ENCODE data around the gene TNFAIP2. TPM values are rescaled to one million over a fixed set of nuclear protein-coding genes. Genes with fewer than 3 reads are reported as not detected.

The TNFAIP2 gene
- total and polyA plus RNA-seq, 2 donors (not counting 3 experiments of a cell fraction or from before 2014, with no cell fraction given): 31.6 to 42.7 TPM

GRCh38 chr14:103185051-103186029 lies 62.1 kb downstream of the TNFAIP2 start:
- peaks cover 17 to 22% of the 10 kb centered on the region in 2 experiments for H3K27me3 ChIP-seq (ENCODE audit: control insufficient read depth in 2 of 2, insufficient read depth in 2 of 2, low read length in 2 of 2)
- POLR2A ChIA-PET: no interaction called here
- no peak overlapping the region for H3K4me2 ChIP-seq (ENCODE audit: insufficient read depth, low read length)
- BruUV-seq (replicated peaks): no TSS peak
- dilution Hi-C loops (cut with MboI; ENCODE audit: extremely low pct_ligation_motif_present, low sequenced_read_pairs) (no loop called here), intact Hi-C loops (cut with micrococcal nuclease) (loop anchor here (1.0 to 2.0 kb wide), 3 partner anchors 80 to 111 kb away; no protein-coding TSS in a partner anchor)
- H4K20me1 ChIP-seq (replicated peaks; ENCODE audit: control insufficient read depth, extremely low read depth, insufficient read depth, low read length): no peaks in the 10 kb centered on the region
- H3K4me1 ChIP-seq (ENCODE audit: control insufficient read depth, extremely low read depth, insufficient read depth, low read length): no peaks in the 10 kb centered on the region
- H3K4me3 ChIP-seq (replicated peaks in 1 of 3; ENCODE audit: insufficient read depth in 1 of 3, low read depth in 1 of 3, low read length in 3 of 3): no peak overlapping the region
- H3K27ac ChIP-seq (ENCODE audit: insufficient read depth, low read depth, low read length): no peak overlapping the region
- H2AFZ ChIP-seq (ENCODE audit: low read depth, low read length): no peak overlapping the region
- H3K9ac ChIP-seq (replicated peaks; ENCODE audit: extremely low read depth, insufficient read depth, low read length): no peak overlapping the region
- DNase-seq (ENCODE audit: low read depth, low spot score) (peak; percentile 71), FAIRE-seq (peak; percentile 89)
- H3K9me1 ChIP-seq (replicated peaks; ENCODE audit: control insufficient read depth, extremely low read depth, insufficient read depth, low read length): no peaks in the 10 kb centered on the region
- no peaks in the 10 kb centered on the region for H3K36me3 ChIP-seq (ENCODE audit: control insufficient read depth in 2 of 2, extremely low read depth in 1 of 2, insufficient read depth in 2 of 2, low read length in 2 of 2)
- TF ChIP-seq, protein P1, sequence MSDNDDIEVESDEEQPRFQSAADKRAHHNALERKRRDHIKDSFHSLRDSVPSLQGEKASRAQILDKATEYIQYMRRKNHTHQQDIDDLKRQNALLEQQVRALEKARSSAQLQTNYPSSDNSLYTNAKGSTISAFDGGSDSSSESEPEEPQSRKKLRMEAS (IDR thresholded peaks at IDR 0.05; ENCODE audit: insufficient read depth, insufficient read length): no peak
- TF ChIP-seq CTCF (IDR thresholded peaks at IDR 0.05; ENCODE audit: extremely low read depth in 1 of 2, insufficient read depth in 1 of 2, low read depth in 1 of 2, low read length in 2 of 2) (peak; percentile 36 to 47), GATA2 (IDR thresholded peaks at IDR 0.05; ENCODE audit: insufficient read depth, insufficient read length, low read depth, low read length) (no peak), FOS (IDR thresholded peaks at IDR 0.05; ENCODE audit: borderline replicate concordance, insufficient read depth, low read length) (no peak)
- no peaks in the 10 kb centered on the region for H3K9me3 ChIP-seq (replicated peaks; ENCODE audit: control insufficient read depth, insufficient read depth, low read length)
- no peaks in the 10 kb centered on the region for H3K79me2 ChIP-seq (ENCODE audit: control insufficient read depth, insufficient read depth, low read length)
- CTCF ChIA-PET: interaction anchor here (0.6 to 7.5 kb wide), 23 partner anchors 16 to 491 kb away, joined by 3 to 238 read pairs (median 5); no protein-coding TSS in a partner anchor
